Measurements from ENCODE around the gene PSMB4.
A peak's percentile ranks its signal among the peaks of the same experiment; 100 is the strongest.

PSMB4 gene

GRCh38 chr1:151443846-151444782 is 44.7 kb downstream of the PSMB4 start:
- H3K79me2 ChIP-seq (ENCODE audit: low read length), result peaks cover 96% of the 10 kb centered on the region
- H4K20me1 ChIP-seq (ENCODE audit: insufficient read depth, low read length), result peaks cover 79% of the 10 kb centered on the region
- H3K27ac ChIP-seq (ENCODE audit: low read length), result no peak overlapping the region
- peaks cover 22% of the 10 kb centered on the region for H3K36me3 ChIP-seq (replicated peaks; ENCODE audit: low read depth, low read length)
- H3K4me3 ChIP-seq (ENCODE audit: low read length), result no peak overlapping the region
- H3K9ac ChIP-seq (ENCODE audit: low read length), result no peak overlapping the region
- TF ChIP-seq, protein P1, sequence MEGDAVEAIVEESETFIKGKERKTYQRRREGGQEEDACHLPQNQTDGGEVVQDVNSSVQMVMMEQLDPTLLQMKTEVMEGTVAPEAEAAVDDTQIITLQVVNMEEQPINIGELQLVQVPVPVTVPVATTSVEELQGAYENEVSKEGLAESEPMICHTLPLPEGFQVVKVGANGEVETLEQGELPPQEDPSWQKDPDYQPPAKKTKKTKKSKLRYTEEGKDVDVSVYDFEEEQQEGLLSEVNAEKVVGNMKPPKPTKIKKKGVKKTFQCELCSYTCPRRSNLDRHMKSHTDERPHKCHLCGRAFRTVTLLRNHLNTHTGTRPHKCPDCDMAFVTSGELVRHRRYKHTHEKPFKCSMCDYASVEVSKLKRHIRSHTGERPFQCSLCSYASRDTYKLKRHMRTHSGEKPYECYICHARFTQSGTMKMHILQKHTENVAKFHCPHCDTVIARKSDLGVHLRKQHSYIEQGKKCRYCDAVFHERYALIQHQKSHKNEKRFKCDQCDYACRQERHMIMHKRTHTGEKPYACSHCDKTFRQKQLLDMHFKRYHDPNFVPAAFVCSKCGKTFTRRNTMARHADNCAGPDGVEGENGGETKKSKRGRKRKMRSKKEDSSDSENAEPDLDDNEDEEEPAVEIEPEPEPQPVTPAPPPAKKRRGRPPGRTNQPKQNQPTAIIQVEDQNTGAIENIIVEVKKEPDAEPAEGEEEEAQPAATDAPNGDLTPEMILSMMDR (IDR thresholded peaks at IDR 0.05; ENCODE audit: low read depth, low read length), result peak; percentile 91
- TF ChIP-seq EZH2phosphoT487 (IDR thresholded peaks at IDR 0.05; ENCODE audit: low read depth), result no peak
- H3K4me2 ChIP-seq (ENCODE audit: low read length), result 0 out of 2 replicates have a peak overlapping the region, but pooled peaks have one; percentile 2
- no peaks in the 10 kb centered on the region for H3K27me3 ChIP-seq (ENCODE audit: low read depth, low read length)
- H2AFZ ChIP-seq (ENCODE audit: low read depth, low read length), result no peak overlapping the region
- peaks cover 22% of the 10 kb centered on the region for H3K4me1 ChIP-seq (ENCODE audit: low read length)
- H3K9me3 ChIP-seq (ENCODE audit: insufficient read depth, low read length), result no peaks in the 10 kb centered on the region

- H3K4me2 ChIP-seq (ENCODE audit: low read length), result 0 out of 2 replicates have a peak overlapping the region, but pooled peaks have one; percentile 2
- peaks cover 78% of the 10 kb centered on the region for H4K20me1 ChIP-seq (ENCODE audit: insufficient read depth, low read length)
- no peak overlapping the region for H3K27ac ChIP-seq (ENCODE audit: low read length)
- H3K9me3 ChIP-seq (ENCODE audit: insufficient read depth, low read length), result no peaks in the 10 kb centered on the region
- H3K4me3 ChIP-seq (ENCODE audit: low read length), result no peak overlapping the region
- TF ChIP-seq, protein P1 (IDR thresholded peaks at IDR 0.05; ENCODE audit: low read depth, low read length), result no peak
- no peak for TF ChIP-seq EZH2phosphoT487 (IDR thresholded peaks at IDR 0.05; ENCODE audit: low read depth)
- peaks cover 96% of the 10 kb centered on the region for H3K79me2 ChIP-seq (ENCODE audit: low read length)
- H2AFZ ChIP-seq (ENCODE audit: low read depth, low read length), result no peak overlapping the region
- peaks cover 15% of the 10 kb centered on the region for H3K4me1 ChIP-seq (ENCODE audit: low read length)
- peaks cover 18% of the 10 kb centered on the region for H3K36me3 ChIP-seq (replicated peaks; ENCODE audit: low read depth, low read length)
- H3K27me3 ChIP-seq (ENCODE audit: low read depth, low read length), result no peaks in the 10 kb centered on the region
- H3K9ac ChIP-seq (ENCODE audit: low read length), result no peak overlapping the region
Measured at GRCh38 chr1:151444783-151445177, 45.4 kb downstream of the PSMB4 start.

- no peak overlapping the region for H3K27ac ChIP-seq (ENCODE audit: low read length)
- TF ChIP-seq EZH2phosphoT487 (IDR thresholded peaks at IDR 0.05; ENCODE audit: low read depth), result no peak
- TF ChIP-seq, protein P1 (IDR thresholded peaks at IDR 0.05; ENCODE audit: low read depth, low read length), result no peak
Measured at GRCh38 chr1:151447696-151448095, 48.3 kb downstream of the PSMB4 start.

More at GRCh38 chr1:151447696-151448095, 48.3 kb downstream of the PSMB4 start:
- no peak overlapping the region for H3K4me2 ChIP-seq (ENCODE audit: low read length)
- no peaks in the 10 kb centered on the region for H3K9me3 ChIP-seq (ENCODE audit: insufficient read depth, low read length)
- H4K20me1 ChIP-seq (ENCODE audit: insufficient read depth, low read length), result peaks cover 76% of the 10 kb centered on the region
- H3K4me1 ChIP-seq (ENCODE audit: low read length), result peaks cover 15% of the 10 kb centered on the region
- no peaks in the 10 kb centered on the region for H3K27me3 ChIP-seq (ENCODE audit: low read depth, low read length)
- no peak overlapping the region for H2AFZ ChIP-seq (ENCODE audit: low read depth, low read length)
- peaks cover 98% of the 10 kb centered on the region for H3K79me2 ChIP-seq (ENCODE audit: low read length)
- H3K36me3 ChIP-seq (replicated peaks; ENCODE audit: low read depth, low read length), result peaks cover 4% of the 10 kb centered on the region
- no peak overlapping the region for H3K9ac ChIP-seq (ENCODE audit: low read length)
- H3K4me3 ChIP-seq (ENCODE audit: low read length), result no peak overlapping the region

All from OCI-LY3 (cell line).